Fibroblast of the aortic adventitia (primary cell): ENCODE results near the gene ASNSD1. TPM values are rescaled to one million over a fixed set of nuclear protein-coding genes. Genes with fewer than 3 reads are reported as not detected.

Experiments used
- DNase-seq: peaks from one replicate; pipeline ENCODE4 v3.0.0-alpha.2; 2010; ENCODE audit warnings: low read depth
- H3K4me3 ChIP-seq: 2 replicates; pipeline ENCODE4 v1.5.1; 2011; ENCODE audit warnings: low read depth, mild to moderate bottlenecking, control low read depth, low read length, moderate library complexity
- CTCF ChIP-seq: IDR thresholded peaks from 2 replicates; pipeline ENCODE4 v1.5.1; 2011; ENCODE audit warnings: mild to moderate bottlenecking, low read length, control low read depth, inconsistent platforms; ENCODE audit not compliant: insufficient read depth
- total RNA-seq: library from RNA; depleted of rRNA; stranded (reverse); fragments of >200 nt; gene quantifications from 2 replicates; pipeline ENCODE4 v1.2.3, GENCODE V29; 2012; ENCODE audit warnings: low replicate concordance

ASNSD1 gene
- total RNA-seq, 1 donor = 95.7 TPM

GRCh38 chr2:189631849-189632248 lies 29.4 kb upstream of the ASNSD1 start:
- no peak for TF ChIP-seq CTCF
- no peak overlapping the region for H3K4me3 ChIP-seq
- no peak for DNase-seq

GRCh38 chr2:189633392-189633811 lies 27.9 kb upstream of the ASNSD1 start:
- peak; percentile 47 for DNase-seq
- TF ChIP-seq CTCF = peak; percentile 43
- no peak overlapping the region for H3K4me3 ChIP-seq

GRCh38 chr2:189635353-189635752 lies 25.9 kb upstream of the ASNSD1 start:
- TF ChIP-seq CTCF = no peak
- H3K4me3 ChIP-seq = no peak overlapping the region
- DNase-seq = no peak

- DNase-seq = no peak
- TF ChIP-seq CTCF = peak; percentile 9
- no peak overlapping the region for H3K4me3 ChIP-seq
These were observed 22.8 kb upstream of the ASNSD1 start for GRCh38 chr2:189638301-189639006.

GRCh38 chr2:189639007-189639609 lies 22.2 kb upstream of the ASNSD1 start:
- peak; percentile 63 for DNase-seq
- TF ChIP-seq CTCF = no peak
- H3K4me3 ChIP-seq = no peak overlapping the region

GRCh38 chr2:189641002-189641401 lies 20.3 kb upstream of the ASNSD1 start:
- no peak for TF ChIP-seq CTCF
- no peak overlapping the region for H3K4me3 ChIP-seq
- no peak for DNase-seq

- H3K4me3 ChIP-seq = no peak overlapping the region
- TF ChIP-seq CTCF = no peak
- DNase-seq = peak; percentile 71
These were observed 19.7 kb upstream of the ASNSD1 start for GRCh38 chr2:189641590-189641989.
